Tibial artery (tissue), 4 donors: ENCODE data around the gene BORCS8.
"Not testable (repeated sequence)": the region's sequence is repeated elsewhere in the genome, so short reads cannot be mapped to it uniquely, and the experiment has no call there.

Experiments
- DNase-seq, 2 donors: peaks; one replicate each; pipeline ENCODE4 v3.0.0-alpha.2; 2019
- H3K27ac ChIP-seq, 2 donors: fragments of 200-600 bp; sonication (generic) in 1 of 2; 1 replicate in 1 of 2; 2 replicates in 1 of 2; pipeline ENCODE4 v1.5.1; 2018 to 2019; ENCODE audit warnings: mild to moderate bottlenecking in 1 of 2
- H3K27me3 ChIP-seq, 2 donors: fragments of 200-600 bp; sonication (generic) in 1 of 2; one replicate each; pipeline versions ENCODE4 v1.5.1 to v1.6.0; 2016 to 2019
- H3K36me3 ChIP-seq, 3 donors: fragments of 200-600 bp; sonication (generic) in 2 of 3; one replicate each; pipeline ENCODE4 v1.5.1; 2016 to 2019; ENCODE audit warnings: mild to moderate bottlenecking in 2 of 3
- H3K4me1 ChIP-seq, 4 donors: fragments of 200-600 bp; sonication (generic) in 2 of 4; 1 replicate in 3 of 4; 2 replicates in 1 of 4; pipeline ENCODE4 v1.5.1; 2016 to 2019
- H3K4me3 ChIP-seq, 2 donors: fragments of 200-600 bp; sonication (generic) in 1 of 2; 1 replicate in 1 of 2; 2 replicates in 1 of 2; pipeline ENCODE4 v1.5.1; 2018 to 2019; ENCODE audit warnings: mild to moderate bottlenecking in 2 of 2
- H3K9me3 ChIP-seq, 3 donors: fragments of 200-600 bp; sonication (generic) in 1 of 3; one replicate each; pipeline ENCODE4 v1.5.1; 2016 to 2019
- CTCF ChIP-seq, 2 experiments: fragments of 200-600 bp in 1 of 2; fragments of 450-650 bp in 1 of 2; IDR thresholded peaks; one replicate each; pipeline ENCODE4 v1.5.1; 2017 to 2019; ENCODE audit warnings: antibody characterized with exemption in 2 of 2, mild to moderate bottlenecking in 1 of 2, moderate library complexity in 1 of 2
- intact Hi-C: fragments of 100-400 bp; cut with DNase I; formaldehyde crosslinking; loops from one replicate; pipeline ENCODE4 v1.15.0; 2023; ENCODE audit warnings: low total_unique reads

The BORCS8 gene

DNA sequence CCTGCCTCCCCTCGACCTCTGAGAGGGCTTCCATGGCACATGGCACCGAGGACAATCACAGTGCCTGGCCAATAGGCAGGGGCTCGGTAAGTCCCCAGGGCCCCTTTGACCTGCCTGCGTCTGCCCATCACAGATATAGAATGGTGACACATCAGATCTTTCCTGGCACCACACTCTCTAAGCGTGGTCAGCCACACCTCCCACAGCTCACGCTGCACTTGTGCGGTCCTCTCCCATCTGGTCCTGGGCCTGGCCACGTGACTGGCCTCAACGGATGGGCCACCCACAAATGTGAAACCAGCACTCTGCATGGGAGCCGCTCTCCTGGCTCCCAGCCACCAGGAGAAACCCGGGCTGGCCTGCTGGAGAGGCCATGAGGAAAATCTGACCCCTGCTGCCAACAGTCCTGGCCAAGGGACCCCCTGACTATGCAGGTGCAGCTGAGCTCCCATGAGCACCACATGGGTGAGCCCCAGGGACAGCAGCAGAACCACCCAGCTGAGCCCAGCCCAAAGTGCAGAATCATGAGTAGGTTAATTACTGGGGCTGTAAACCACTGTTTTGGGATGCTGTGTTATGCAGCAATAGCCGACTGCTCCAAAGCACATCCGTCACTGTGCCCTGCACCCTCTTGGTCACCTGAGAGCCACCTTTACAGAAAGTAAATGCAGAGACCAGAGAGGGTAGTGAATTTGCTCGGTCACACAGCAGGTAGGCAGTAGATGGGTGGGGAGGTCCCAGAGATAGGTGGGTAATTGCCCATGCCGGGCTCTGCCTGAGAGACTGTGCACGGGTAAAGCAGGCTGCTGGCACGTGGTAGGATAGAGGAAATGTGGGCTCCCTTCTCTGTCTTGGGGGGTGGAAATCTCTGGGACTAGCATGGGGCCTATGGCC is 12.2 kb downstream of the BORCS8 start:
- H3K27me3 ChIP-seq, result no peaks in the 10 kb centered on the region
- intact Hi-C loops, result loop anchor here (5.0 kb wide), 1 partner anchor 127 kb away; no protein-coding TSS in a partner anchor
- DNase-seq, result no peak
- H3K36me3 ChIP-seq, result peaks cover 27 to 83% (median 52%) of the 10 kb centered on the region in 3 donors
- no peak overlapping the region for H3K27ac ChIP-seq
- no peak overlapping the region for H3K4me3 ChIP-seq
- no peak for TF ChIP-seq CTCF (IDR thresholded peaks at IDR 0.05)
- no peaks in the 10 kb centered on the region for H3K9me3 ChIP-seq
- peaks cover 0 to 6% (median 0%) of the 10 kb centered on the region in 4 donors for H3K4me1 ChIP-seq

- H3K4me3 ChIP-seq, result no peak overlapping the region
- intact Hi-C loops, result loop anchor here (5.0 kb wide), 1 partner anchor 125 kb away; no protein-coding TSS in a partner anchor
- no peak overlapping the region for H3K27ac ChIP-seq
- peaks cover 22 to 75% (median 44%) of the 10 kb centered on the region in 3 donors for H3K36me3 ChIP-seq
- H3K27me3 ChIP-seq, result peaks cover 0 to 4% of the 10 kb centered on the region in 2 donors
- no peak for DNase-seq
- peaks cover 0 to 6% (median 0%) of the 10 kb centered on the region in 4 donors for H3K4me1 ChIP-seq
- no peak for TF ChIP-seq CTCF (IDR thresholded peaks at IDR 0.05)
- no peaks in the 10 kb centered on the region for H3K9me3 ChIP-seq
Measured at GRCh38 chr19:19176950-19177349, 15.0 kb downstream of the BORCS8 start.

DNA sequence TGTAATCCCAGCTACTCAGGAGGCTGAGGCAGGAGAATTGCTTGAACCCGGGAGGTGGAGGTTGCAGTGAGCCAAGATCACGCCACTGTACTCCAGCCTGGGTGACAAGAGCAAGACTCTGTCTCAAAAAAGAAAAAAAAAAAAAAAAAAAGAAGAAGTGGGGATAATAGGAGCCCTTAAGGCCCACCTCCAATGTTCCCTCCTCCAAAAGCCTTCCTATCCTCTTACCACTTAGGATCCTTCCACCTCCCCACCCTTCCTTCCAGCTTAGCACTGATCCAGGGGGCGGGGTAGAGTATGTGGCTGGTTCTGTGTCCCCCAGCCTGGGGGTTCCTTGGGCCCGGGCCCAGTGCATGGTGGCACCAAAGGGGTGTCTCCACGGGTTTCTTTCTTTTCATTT is 18.7 kb downstream of the BORCS8 start:
- intact Hi-C loops, H3K27me3 ChIP-seq, H3K27ac ChIP-seq, DNase-seq, H3K4me3 ChIP-seq, H3K9me3 ChIP-seq: not testable (repeated sequence)
- Histone ChIP-seq H3K36me3 (peaks cover 6 to 38% (median 21%) of the 10 kb centered on the region in 3 donors), H3K4me1 (peaks cover 0 to 18% (median 10%) of the 10 kb centered on the region in 4 donors)

GRCh38 chr19:19171821-19172532 is 20.0 kb downstream of the BORCS8 start:
- no peaks in the 10 kb centered on the region for H3K9me3 ChIP-seq
- no peak for DNase-seq
- no peak for TF ChIP-seq CTCF (IDR thresholded peaks at IDR 0.05)
- peaks cover 5 to 25% (median 15%) of the 10 kb centered on the region in 3 donors for H3K36me3 ChIP-seq
- no peak overlapping the region for H3K4me3 ChIP-seq
- no peak overlapping the region for H3K27ac ChIP-seq
- intact Hi-C loops, result no loop called here
- peaks cover 0 to 5% of the 10 kb centered on the region in 2 donors for H3K27me3 ChIP-seq
- H3K4me1 ChIP-seq, result peaks cover 0 to 18% (median 10%) of the 10 kb centered on the region in 4 donors

DNA sequence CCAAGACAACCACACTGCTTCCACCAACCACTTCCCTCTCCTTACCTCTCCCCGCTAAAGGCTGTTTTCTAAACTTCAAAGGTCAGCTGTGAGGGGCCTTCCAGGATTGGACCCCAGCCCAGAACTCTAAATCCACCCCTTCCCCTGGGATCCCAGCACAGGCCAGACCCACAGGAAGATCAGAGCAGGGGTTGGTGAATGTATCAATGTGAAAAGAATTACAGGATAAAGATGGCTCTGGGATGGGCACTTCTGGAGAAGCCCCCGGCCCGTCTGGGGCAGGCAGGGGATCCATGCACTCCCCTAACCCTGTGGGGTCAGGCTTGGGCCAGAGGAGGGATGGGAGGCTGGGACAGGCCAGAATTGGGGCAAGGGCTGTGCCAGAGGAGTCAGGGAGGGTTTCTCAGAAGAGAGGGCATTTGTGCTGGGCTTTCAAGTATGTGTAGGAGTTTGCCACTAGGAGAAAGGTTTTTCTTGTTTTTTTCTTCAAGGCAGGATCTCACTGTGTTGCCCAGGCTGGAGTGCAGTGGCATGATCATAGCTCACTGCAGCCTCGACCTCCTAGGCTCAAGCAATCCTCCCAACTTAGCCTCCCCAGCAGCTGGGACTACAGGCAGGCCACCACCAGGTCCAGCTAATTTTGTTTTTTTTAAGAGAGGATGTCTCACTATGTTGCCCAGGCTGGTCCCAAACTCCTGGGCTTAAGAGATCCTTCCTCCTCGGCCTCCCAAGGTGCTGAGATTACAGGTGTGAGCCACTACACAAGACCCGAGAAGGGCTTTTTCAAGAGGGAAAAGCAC is 20.9 kb downstream of the BORCS8 start:
- Histone ChIP-seq H3K36me3 (peaks cover 3 to 16% (median 6%) of the 10 kb centered on the region in 3 donors), H3K27me3 (peaks cover 0 to 5% of the 10 kb centered on the region in 2 donors), H3K9me3 (no peaks in the 10 kb centered on the region), H3K4me3 (no peak overlapping the region), H3K27ac (no peak overlapping the region), H3K4me1 (peaks cover 0 to 18% (median 10%) of the 10 kb centered on the region in 4 donors)
- intact Hi-C loops, result no loop called here
- no peak for DNase-seq
- TF ChIP-seq CTCF (IDR thresholded peaks at IDR 0.05), result no peak
